Measurements from ENCODE around the gene SLC24A1.

Gene SLC24A1

DNA sequence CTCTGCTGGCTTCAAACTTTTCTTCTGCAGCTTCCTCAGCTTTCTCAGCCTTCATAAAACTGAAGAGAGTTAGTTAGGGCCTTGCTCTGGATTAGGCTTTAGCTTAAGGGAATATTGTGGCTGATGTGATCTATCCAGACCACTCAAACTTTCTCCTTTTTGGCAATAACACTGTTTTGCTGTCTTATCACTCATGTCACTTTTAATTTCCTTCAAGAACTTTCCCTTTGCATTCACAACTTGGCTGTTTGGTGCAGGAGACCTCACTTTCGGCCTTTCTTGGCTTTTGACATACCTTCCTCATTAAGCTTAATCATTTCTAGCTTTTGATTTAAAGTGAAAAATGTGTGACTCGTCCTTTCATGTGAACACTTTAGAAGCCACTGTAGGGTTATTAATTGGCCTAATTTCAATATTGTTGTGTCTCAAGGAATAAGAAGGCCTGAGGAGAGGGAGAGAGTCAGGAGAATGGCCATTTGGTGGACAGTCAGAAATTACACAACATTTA is 60.7 kb downstream of the SLC24A1 start:
- TF ChIP-seq CTCF (IDR thresholded peaks at IDR 0.05): no peak

- TF ChIP-seq CTCF (IDR thresholded peaks at IDR 0.05): no peak
Measured at GRCh38 chr15:65688462-65688861, 66.7 kb downstream of the SLC24A1 start.

GRCh38 chr15:65690173-65690572 is 68.4 kb downstream of the SLC24A1 start:
- TF ChIP-seq CTCF (IDR thresholded peaks at IDR 0.05): no peak

GRCh38 chr15:65690778-65691177 is 69.0 kb downstream of the SLC24A1 start:
- no peak for TF ChIP-seq CTCF (IDR thresholded peaks at IDR 0.05)

GRCh38 chr15:65695081-65695480 is 73.3 kb downstream of the SLC24A1 start:
- TF ChIP-seq CTCF (IDR thresholded peaks at IDR 0.05): no peak

Data from LNCAP (cell line).